KOPT-K1 (cell line): Measurements from ENCODE around the gene THOC5.

Experiments
- H3K27ac ChIP-seq: fragments of 200-600 bp; sonication (generic); 2 replicates; pipeline ENCODE4 v1.5.1; 2016; ENCODE audit warnings: antibody characterized with exemption, mild to moderate bottlenecking, low read depth, low read length; ENCODE audit not compliant: poor library complexity, severe bottlenecking
- H3K36me3 ChIP-seq: fragments of 200-600 bp; sonication (generic); 2 replicates; pipeline ENCODE4 v1.5.1; 2017; ENCODE audit warnings: antibody characterized with exemption, mild to moderate bottlenecking, low read length, moderate library complexity; ENCODE audit not compliant: insufficient read depth
- H3K9me3 ChIP-seq: fragments of 200-600 bp; sonication (generic); 2 replicates; pipeline ENCODE4 v1.5.1; 2017; ENCODE audit warnings: antibody characterized with exemption, low read length, mild to moderate bottlenecking; ENCODE audit not compliant: insufficient read depth, poor library complexity, severe bottlenecking

Gene THOC5

GRCh38 chr22:29479417-29480261, 73.9 kb downstream of the THOC5 start, which contains the start of gene NEFH:
Gene NEFH (plus strand): TSS chr22:29480218. CDS start chr22:29480263, 45 bp downstream.
- no peaks in the 10 kb centered on the region for H3K9me3 ChIP-seq

GRCh38 chr22:29478326-29479276, 75.0 kb downstream of the THOC5 start:
- Histone ChIP-seq H3K9me3 (no peaks in the 10 kb centered on the region), H3K36me3 (no peaks in the 10 kb centered on the region), H3K27ac (no peak overlapping the region)

More at GRCh38 chr22:29479417-29480261, 73.9 kb downstream of the THOC5 start, which contains the start of gene NEFH:
- no peak within 1 kb of the TSS for H3K27ac ChIP-seq
- no peaks in the 10 kb centered on the region for H3K36me3 ChIP-seq

DNA sequence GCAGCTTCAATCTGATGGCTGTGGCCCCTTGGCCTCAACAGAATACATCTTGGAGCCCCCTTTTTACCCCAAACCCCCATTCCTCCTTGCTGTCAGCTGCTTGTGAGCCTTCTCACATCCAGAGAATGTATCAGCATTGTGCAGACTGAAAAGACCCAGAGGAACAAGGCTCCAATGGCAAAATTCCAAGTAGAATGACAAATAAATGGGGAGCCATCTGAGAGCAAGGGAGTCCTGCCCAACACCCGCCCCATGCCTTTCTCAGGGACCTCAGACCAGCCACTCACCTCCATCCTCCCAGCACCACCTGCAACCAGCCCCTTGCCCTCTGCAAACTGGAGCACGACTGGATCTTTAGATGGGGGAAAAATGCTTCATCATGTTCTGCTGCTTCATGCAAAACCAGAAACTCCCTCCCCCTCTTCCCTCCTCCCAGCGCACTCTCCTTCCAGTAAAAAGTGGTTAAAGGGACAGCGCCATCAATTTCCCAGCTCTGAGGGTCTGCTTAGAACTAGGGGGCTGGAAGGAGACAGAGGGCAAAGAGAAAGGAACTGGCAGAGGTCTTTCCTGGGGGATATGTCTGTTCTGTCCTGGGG, 75.7 kb downstream of the THOC5 start:
- Histone ChIP-seq H3K9me3 (no peaks in the 10 kb centered on the region), H3K27ac (no peak overlapping the region), H3K36me3 (no peaks in the 10 kb centered on the region)

DNA sequence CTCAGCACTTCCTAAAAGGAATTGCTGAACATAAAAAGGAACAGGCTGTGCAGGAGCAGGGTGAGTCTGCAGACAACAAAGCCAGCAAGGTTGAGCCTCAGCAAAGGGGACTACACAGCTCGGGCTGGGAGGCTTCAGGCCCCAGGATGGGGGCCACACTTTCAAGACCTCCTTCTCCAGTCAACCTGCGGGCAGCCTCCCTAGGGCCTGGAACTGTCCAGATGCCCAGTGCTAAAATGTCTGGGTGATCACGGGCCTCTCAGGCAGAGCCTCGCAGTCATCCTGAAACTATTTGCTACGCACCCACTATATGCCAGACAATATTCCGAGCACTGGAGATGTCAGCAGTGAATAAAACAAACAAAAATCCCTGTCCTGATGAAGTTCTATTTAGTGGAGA, 77.4 kb downstream of the THOC5 start:
- H3K27ac ChIP-seq = no peak overlapping the region
- H3K36me3 ChIP-seq = no peaks in the 10 kb centered on the region
- H3K9me3 ChIP-seq = no peaks in the 10 kb centered on the region

GRCh38 chr22:29475550-29475949, 78.0 kb downstream of the THOC5 start:
- Histone ChIP-seq H3K9me3 (no peaks in the 10 kb centered on the region), H3K36me3 (no peaks in the 10 kb centered on the region), H3K27ac (no peak overlapping the region)

DNA sequence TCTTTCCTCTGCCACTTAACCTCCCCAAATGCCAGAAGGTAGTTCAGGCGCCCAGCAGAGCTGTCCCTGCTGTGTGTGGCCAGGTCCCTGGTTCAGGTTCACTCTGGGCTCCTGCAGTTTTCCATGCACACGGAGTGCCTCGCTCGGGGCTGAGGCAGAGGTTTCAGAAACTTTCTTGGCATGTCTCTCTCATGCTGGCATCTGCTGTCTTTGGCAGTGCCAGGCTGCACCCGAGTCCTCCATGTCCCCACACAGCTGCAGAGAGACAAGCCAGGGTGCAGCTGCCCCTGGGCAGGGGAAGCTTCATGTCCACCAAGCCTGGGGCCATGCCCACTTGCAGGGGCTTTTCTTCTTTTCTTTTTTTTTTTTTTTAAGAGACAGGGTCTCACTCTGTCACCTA, 80.6 kb downstream of the THOC5 start:
- Histone ChIP-seq H3K9me3 (no peaks in the 10 kb centered on the region), H3K27ac (no peak overlapping the region), H3K36me3 (no peaks in the 10 kb centered on the region)

DNA sequence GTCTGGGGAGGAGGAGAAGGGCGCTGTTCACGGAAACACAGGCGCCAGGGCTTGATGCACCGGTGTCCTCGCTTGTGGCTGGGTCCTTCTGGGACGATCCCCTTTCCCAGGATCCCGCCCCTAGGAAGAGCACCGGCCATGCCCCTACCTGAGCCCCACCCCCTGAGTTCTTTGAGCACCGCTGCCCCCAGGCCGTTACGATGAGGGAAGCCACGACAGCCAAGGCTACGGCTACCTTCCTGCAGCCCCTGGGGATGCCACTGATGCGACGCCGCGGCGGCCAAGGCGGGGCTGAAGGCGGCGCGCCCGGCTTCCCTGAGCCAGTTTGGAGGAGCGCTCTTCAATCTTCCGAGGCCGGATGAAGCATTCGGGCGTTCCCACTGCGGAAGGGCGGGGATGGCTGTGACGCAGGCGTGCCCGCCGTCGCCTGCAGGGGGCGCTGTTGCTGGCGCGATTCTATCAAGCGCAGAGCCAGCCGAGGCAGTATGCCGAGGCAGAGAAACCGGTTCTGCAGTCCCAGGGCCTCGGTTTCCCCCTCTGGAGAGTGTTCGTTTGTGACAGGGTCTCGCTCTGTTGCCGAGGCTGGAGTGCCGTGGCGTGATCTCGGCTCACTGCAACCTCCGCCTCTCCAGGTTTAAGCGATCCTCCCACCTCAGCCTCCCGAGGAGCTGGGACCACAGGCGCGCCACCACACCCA, 83.2 kb downstream of the THOC5 start:
- Histone ChIP-seq H3K27ac (no peak overlapping the region), H3K36me3 (no peaks in the 10 kb centered on the region)

DNA sequence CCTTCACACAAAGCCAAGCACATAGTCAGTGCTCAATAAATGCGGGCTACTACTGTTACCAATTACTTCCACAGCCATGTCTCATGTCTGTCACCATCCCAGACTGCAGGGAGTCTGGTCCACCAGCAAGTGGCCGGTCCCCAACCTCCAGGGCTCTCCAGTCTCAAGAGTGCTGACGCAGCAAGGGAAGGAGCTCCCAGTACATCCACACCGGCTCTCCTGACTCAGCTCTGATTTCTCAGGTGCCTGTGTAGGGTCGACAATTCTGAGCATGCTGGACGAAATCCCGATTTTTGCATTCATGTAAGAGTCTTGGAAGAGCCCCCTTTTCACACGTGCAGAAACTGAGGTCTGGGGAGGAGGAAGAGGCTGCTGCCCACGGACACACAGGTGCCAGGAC, 83.8 kb downstream of the THOC5 start:
- no peaks in the 10 kb centered on the region for H3K9me3 ChIP-seq
- H3K36me3 ChIP-seq = no peaks in the 10 kb centered on the region
- H3K27ac ChIP-seq = no peak overlapping the region

More for the DNA sequence above, 83.2 kb downstream of the THOC5 start:
- no peaks in the 10 kb centered on the region for H3K9me3 ChIP-seq

GRCh38 chr22:29464581-29464980, 89.0 kb downstream of the THOC5 start:
- Histone ChIP-seq H3K9me3 (no peaks in the 10 kb centered on the region), H3K36me3 (no peaks in the 10 kb centered on the region)

DNA sequence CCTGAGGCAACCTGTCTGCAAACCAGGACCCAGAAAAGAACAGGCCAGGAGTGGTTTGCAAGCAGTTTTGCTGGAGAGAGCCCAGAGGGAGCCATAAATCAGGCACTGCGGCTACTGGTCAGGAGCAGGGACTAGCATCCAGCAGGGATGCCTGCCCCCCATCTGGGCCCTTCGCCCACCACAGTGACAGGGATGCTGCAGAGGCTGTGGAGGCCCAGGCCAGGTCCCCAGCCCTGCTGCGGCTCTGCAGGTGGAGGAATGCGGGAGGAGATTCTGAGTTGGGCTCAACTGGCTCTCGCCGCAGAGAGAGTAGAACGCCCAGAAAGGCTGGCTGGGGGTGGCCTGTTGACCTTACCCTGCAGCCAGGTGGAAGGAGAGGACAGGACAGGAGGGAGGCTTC, 89.9 kb downstream of the THOC5 start:
- Histone ChIP-seq H3K36me3 (no peaks in the 10 kb centered on the region), H3K9me3 (no peaks in the 10 kb centered on the region), H3K27ac (no peak overlapping the region)

More at GRCh38 chr22:29464581-29464980, 89.0 kb downstream of the THOC5 start:
- no peak overlapping the region for H3K27ac ChIP-seq

DNA sequence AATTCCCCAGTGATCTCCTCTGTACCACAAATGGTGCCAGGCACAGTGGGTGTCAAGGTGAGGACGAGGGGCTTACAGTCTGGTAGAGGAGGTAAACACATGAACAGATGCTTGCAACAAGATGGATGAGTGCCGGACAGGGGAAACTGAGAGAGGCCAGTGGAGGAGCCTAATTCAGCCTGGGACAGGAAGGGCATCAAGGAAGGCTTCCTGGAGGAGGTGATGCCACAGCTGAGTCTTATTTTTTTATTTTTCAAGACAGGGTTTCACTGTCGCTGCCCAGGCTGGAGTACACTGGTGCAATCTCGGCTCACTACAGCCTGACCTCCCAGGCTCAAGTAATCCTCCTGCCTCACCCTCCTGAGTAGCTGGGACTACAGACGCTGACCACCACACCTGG, 92.3 kb downstream of the THOC5 start:
- H3K36me3 ChIP-seq = no peaks in the 10 kb centered on the region
- H3K9me3 ChIP-seq = no peaks in the 10 kb centered on the region
- no peak overlapping the region for H3K27ac ChIP-seq

GRCh38 chr22:29459773-29460172, 93.8 kb downstream of the THOC5 start:
- H3K36me3 ChIP-seq = no peaks in the 10 kb centered on the region
- H3K27ac ChIP-seq = no peak overlapping the region
- H3K9me3 ChIP-seq = no peaks in the 10 kb centered on the region

DNA sequence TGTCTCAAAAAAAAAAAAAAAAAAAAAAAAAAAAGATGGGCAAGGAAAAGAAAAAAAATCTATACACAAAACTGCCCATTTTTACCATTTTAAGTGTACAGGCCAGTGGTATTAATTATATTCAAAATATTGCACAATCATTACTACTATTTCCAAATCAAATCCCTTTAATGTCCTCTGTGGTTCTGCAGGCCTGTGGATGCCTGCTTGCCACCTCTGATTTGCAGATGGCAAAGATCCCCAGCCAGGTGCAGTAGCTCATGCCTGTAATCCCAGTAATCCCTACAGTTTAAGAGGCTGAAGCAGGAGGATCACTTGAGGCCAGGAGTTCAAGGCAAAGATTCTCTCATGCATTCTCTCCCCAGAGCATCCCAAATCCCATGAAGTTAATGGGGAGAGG, 95.0 kb downstream of the THOC5 start:
- no peak overlapping the region for H3K27ac ChIP-seq
- no peaks in the 10 kb centered on the region for H3K36me3 ChIP-seq
- H3K9me3 ChIP-seq = no peaks in the 10 kb centered on the region

GRCh38 chr22:29457730-29458129, 95.8 kb downstream of the THOC5 start:
- no peaks in the 10 kb centered on the region for H3K36me3 ChIP-seq
- H3K9me3 ChIP-seq = no peaks in the 10 kb centered on the region
- no peak overlapping the region for H3K27ac ChIP-seq
